Measurements from ENCODE around the gene BARD1.
"Not testable (repeated sequence)": the region's sequence is repeated elsewhere in the genome, so short reads cannot be mapped to it uniquely, and the experiment has no call there.

The BARD1 gene
- 7.2 to 35.0 reads per million in 2 donors for total RNA-seq

GRCh38 chr2:214808981-214809750 lies at the start of gene BARD1:
BARD1 (minus strand) TSS chr2:214809683; CDS start chr2:214809569, 114 bp downstream.
- DNase-seq, result peak; percentile 18 to 78 (median 47)

- DNase-seq, result no peak
These were observed 46.7 kb upstream of the BARD1 start for GRCh38 chr2:214856137-214856536.

- no peak for DNase-seq
These were observed 44.4 kb upstream of the BARD1 start for GRCh38 chr2:214853906-214854305.

GRCh38 chr2:214843823-214844222 lies 34.3 kb upstream of the BARD1 start:
- no peak for DNase-seq

GRCh38 chr2:214839464-214839863 lies 30.0 kb upstream of the BARD1 start:
- no peak for DNase-seq

GRCh38 chr2:214837466-214837865 lies 28.0 kb upstream of the BARD1 start:
- DNase-seq, result no peak

GRCh38 chr2:214836568-214836967 lies 27.1 kb upstream of the BARD1 start:
- no peak for DNase-seq

- peak in 1 of 5 experiments; percentile 34 for DNase-seq
These were observed 21.4 kb upstream of the BARD1 start for GRCh38 chr2:214830794-214831346.

GRCh38 chr2:214816008-214816533 lies 6.6 kb upstream of the BARD1 start:
- no peak for DNase-seq

GRCh38 chr2:214810671-214811070 lies 1.2 kb upstream of the BARD1 start:
- no peak for DNase-seq

GRCh38 chr2:214809751-214810564 lies 475 bp upstream of the BARD1 start:
- DNase-seq, result peak; percentile 94 to 99 (median 97)

GRCh38 chr2:214807653-214808052 lies 1.8 kb downstream of the BARD1 start:
- DNase-seq, result no peak

GRCh38 chr2:214801768-214802397 lies 7.6 kb downstream of the BARD1 start:
- DNase-seq, result no peak

- DNase-seq, result peak in 1 of 5 experiments; percentile 73
These were observed 8.4 kb downstream of the BARD1 start for GRCh38 chr2:214801068-214801467.

GRCh38 chr2:214800180-214800579 lies 9.3 kb downstream of the BARD1 start:
- DNase-seq, result no peak

GRCh38 chr2:214796911-214797310 lies 12.6 kb downstream of the BARD1 start:
- DNase-seq, result peak in 1 of 5 experiments; percentile 88

GRCh38 chr2:214783181-214783580 lies 26.3 kb downstream of the BARD1 start:
- DNase-seq, result not testable (repeated sequence)

GRCh38 chr2:214782671-214783070 lies 26.8 kb downstream of the BARD1 start:
- no peak for DNase-seq

- DNase-seq, result no peak
These were observed 28.3 kb downstream of the BARD1 start for GRCh38 chr2:214781226-214781625.

- no peak for DNase-seq
These were observed 33.5 kb downstream of the BARD1 start for GRCh38 chr2:214775971-214776370.

- DNase-seq, result peak in 1 of 5 experiments; percentile 6
These were observed 35.4 kb downstream of the BARD1 start for GRCh38 chr2:214774108-214774507.

- DNase-seq, result no peak
These were observed 37.0 kb downstream of the BARD1 start for GRCh38 chr2:214772443-214773015.
